22Rv1 (cell line): ENCODE measurements around the gene BMP7.

Experiments used
- CTCF ChIP-seq: fragments of 450-650 bp; IDR thresholded peaks from 2 replicates; pipeline ENCODE4 v1.5.1; 2017; ENCODE audit warnings: mild to moderate bottlenecking
- ZFX ChIP-seq: fragments of 450-650 bp; IDR thresholded peaks from 2 replicates; pipeline ENCODE4 v1.6.1; 2017; ENCODE audit warnings: antibody characterized with exemption, borderline replicate concordance

GRCh38 chr20:57216669-57217068 lies 49.8 kb downstream of the BMP7 start:
- TF ChIP-seq ZFX (no peak), CTCF (no peak)
